HepG2 (cell line): ENCODE measurements around the gene MCC. TPM values are rescaled to one million over a fixed set of nuclear protein-coding genes. Genes with fewer than 3 reads are reported as not detected.

ENCODE experiments used
- CEBPB ChIP-seq: IDR thresholded peaks from 2 replicates; pipeline ENCODE4 v1.6.1; 2011; ENCODE audit warnings: low read depth, low read length, improper control_type of control experiment, borderline replicate concordance
- CEBPG ChIP-seq: IDR thresholded peaks from 2 replicates; pipeline ENCODE4 v1.6.1; 2016
- FOXA3 ChIP-seq: IDR thresholded peaks from 2 replicates; pipeline ENCODE4 v1.6.1; 2016; ENCODE audit warnings: missing genetic modification reagents, missing compliant biosample characterization
- FOXO1 ChIP-seq: sonication (generic); formaldehyde crosslinking; IDR thresholded peaks from 2 replicates; pipeline ENCODE4 v1.4.0; 2020; ENCODE audit warnings: missing genetic modification reagents
- GATAD2A ChIP-seq: IDR thresholded peaks from 2 replicates; pipeline ENCODE4 v1.6.1; 2016
- HOXA7 ChIP-seq: sonication (generic); formaldehyde crosslinking; IDR thresholded peaks from 2 replicates; pipeline ENCODE4 v1.8.1; 2022; ENCODE audit warnings: mild to moderate bottlenecking, missing genetic modification reagents, moderate library complexity
- KDM1A ChIP-seq: IDR thresholded peaks from 2 replicates; pipeline ENCODE4 v1.6.1; 2016; ENCODE audit warnings: missing compliant biosample characterization
- KDM5A ChIP-seq: fragments of 200-600 bp; sonication (generic); IDR thresholded peaks from 2 replicates; pipeline ENCODE4 v1.7.0; 2018; ENCODE audit warnings: antibody characterized with exemption, mild to moderate bottlenecking, low read length, borderline replicate concordance
- LCORL ChIP-seq, 2 experiments: fragments of 450-650 bp in 1 of 2; sonication (generic) in 1 of 2; formaldehyde crosslinking in 1 of 2; IDR thresholded peaks; 2 replicates each; pipeline versions ENCODE4 v1.5.0 to v1.6.1; 2017 to 2020; ENCODE audit warnings: antibody characterized with exemption in 1 of 2, missing genetic modification reagents in 1 of 2
- MATR3 ChIP-seq: sonication (generic); formaldehyde crosslinking; IDR thresholded peaks from 2 replicates; pipeline ENCODE4 v1.4.0; 2020; ENCODE audit warnings: missing genetic modification reagents
- MEIS1 ChIP-seq: sonication (generic); formaldehyde crosslinking; IDR thresholded peaks from 2 replicates; pipeline ENCODE4 v1.9.0; 2021; ENCODE audit warnings: mild to moderate bottlenecking, missing genetic modification reagents, moderate library complexity, borderline replicate concordance
- NCOA2 ChIP-seq: sonication (generic); formaldehyde crosslinking; IDR thresholded peaks from 2 replicates; pipeline ENCODE4 v1.8.0; 2022; ENCODE audit warnings: inconsistent platforms
- NCOR1 ChIP-seq: fragments of 200-600 bp; sonication (generic); IDR thresholded peaks from 2 replicates; pipeline ENCODE4 v1.7.0; 2017; ENCODE audit warnings: antibody characterized with exemption, low read length, borderline replicate concordance
- RCOR2 ChIP-seq: IDR thresholded peaks from 2 replicates; pipeline ENCODE4 v1.6.1; 2016; ENCODE audit warnings: missing biosample characterization, missing genetic modification reagents
- SMC3 ChIP-seq: IDR thresholded peaks from 2 replicates; pipeline ENCODE4 v1.6.1; 2011; ENCODE audit warnings: low read length, improper control_type of control experiment
- SMYD3 ChIP-seq: sonication (generic); formaldehyde crosslinking; IDR thresholded peaks from 2 replicates; pipeline ENCODE4 v1.8.1; 2023; ENCODE audit warnings: mild to moderate bottlenecking, missing genetic modification reagents
- ZBTB20 ChIP-seq: sonication (generic); formaldehyde crosslinking; IDR thresholded peaks from 2 replicates; pipeline ENCODE4 v1.8.1; 2023; ENCODE audit warnings: missing genetic modification reagents, low read depth, mild to moderate bottlenecking, borderline replicate concordance
- ZBTB42 ChIP-seq: sonication (generic); formaldehyde crosslinking; IDR thresholded peaks from 2 replicates; pipeline ENCODE4 v1.5.0; 2020; ENCODE audit warnings: mild to moderate bottlenecking, missing genetic modification reagents
- ZNF101 ChIP-seq: sonication (generic); formaldehyde crosslinking; IDR thresholded peaks from 2 replicates; pipeline ENCODE4 v1.4.0; 2020; ENCODE audit warnings: mild to moderate bottlenecking, low read depth, missing genetic modification reagents, borderline replicate concordance
- ZNF672 ChIP-seq: sonication (generic); formaldehyde crosslinking; IDR thresholded peaks from 2 replicates; pipeline ENCODE4 v1.8.1; 2022; ENCODE audit warnings: missing genetic modification reagents
- ZNF781 ChIP-seq: sonication (generic); formaldehyde crosslinking; IDR thresholded peaks from 2 replicates; pipeline ENCODE4 v1.5.1; 2020; ENCODE audit warnings: borderline replicate concordance, mild to moderate bottlenecking, missing genetic modification reagents; ENCODE audit errors: not compliant biosample characterization
- polyA plus RNA-seq, 8 experiments: library from polyadenylated mRNA; depleted of rRNA in 3 of 8; stranded (reverse) in 7 of 8; unstranded in 1 of 8; fragments of >200 nt; fragmentation: Illumina TruSeq in 4 of 8; extraction: Trizol in 4 of 8; gene quantifications; 2 replicates each; pipeline versions ENCODE4 v1.2.1 to v1.2.3, GENCODE V29; 2011 to 2016; ENCODE audit warnings: low read depth in 4 of 8, missing spikeins in 1 of 8, mixed read lengths in 1 of 8; ENCODE audit not compliant: insufficient read depth in 1 of 8
- total RNA-seq, 5 experiments: library from RNA; depleted of rRNA; stranded (reverse); fragments of >200 nt; fragmentation: Illumina TruSeq; extraction: Trizol; gene quantifications; 2 replicates each; pipeline ENCODE4 v1.2.3, GENCODE V29; 2016; ENCODE audit warnings: low read depth in 1 of 5
- TF ChIP-seq, protein P1 (sequence below): sonication (generic); formaldehyde crosslinking; IDR thresholded peaks from 2 replicates; pipeline ENCODE4 v1.4.0; 2020; ENCODE audit warnings: missing genetic modification reagents
- TF ChIP-seq, protein P2 (sequence below): sonication (generic); formaldehyde crosslinking; IDR thresholded peaks from 2 replicates; pipeline ENCODE4 v1.5.0; 2020; ENCODE audit warnings: mild to moderate bottlenecking, missing genetic modification reagents, moderate library complexity
- TF ChIP-seq, protein P3 (sequence below): IDR thresholded peaks from 2 replicates; pipeline ENCODE4 v1.6.1; 2016; ENCODE audit warnings: mild to moderate bottlenecking

Gene MCC
- total and polyA plus RNA-seq, 2 of the 13 experiments (the other 11 are each of a cell fraction or from before 2014, with no cell fraction given), result 0.55 to 2.4 TPM

DNA sequence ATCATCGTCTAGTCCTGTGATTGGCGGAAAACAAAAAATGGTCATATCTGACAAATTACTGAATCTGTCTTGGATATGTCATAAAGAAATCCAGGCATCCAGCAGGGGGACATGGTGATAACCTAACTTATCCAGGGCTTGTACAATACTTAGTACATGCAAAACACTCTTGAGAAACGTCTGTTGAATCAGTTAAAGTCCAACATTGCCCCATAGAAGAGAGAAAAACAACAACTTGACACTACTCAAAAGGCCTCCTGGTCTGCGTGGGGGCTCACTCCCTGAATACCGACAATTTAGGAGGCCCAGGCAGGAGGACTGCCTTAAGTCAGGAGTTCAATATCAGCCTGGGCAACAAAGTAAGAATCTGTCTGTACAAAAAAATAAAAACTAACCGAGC, 294.1 kb downstream of the MCC start (continued):
- TF ChIP-seq, protein P1, sequence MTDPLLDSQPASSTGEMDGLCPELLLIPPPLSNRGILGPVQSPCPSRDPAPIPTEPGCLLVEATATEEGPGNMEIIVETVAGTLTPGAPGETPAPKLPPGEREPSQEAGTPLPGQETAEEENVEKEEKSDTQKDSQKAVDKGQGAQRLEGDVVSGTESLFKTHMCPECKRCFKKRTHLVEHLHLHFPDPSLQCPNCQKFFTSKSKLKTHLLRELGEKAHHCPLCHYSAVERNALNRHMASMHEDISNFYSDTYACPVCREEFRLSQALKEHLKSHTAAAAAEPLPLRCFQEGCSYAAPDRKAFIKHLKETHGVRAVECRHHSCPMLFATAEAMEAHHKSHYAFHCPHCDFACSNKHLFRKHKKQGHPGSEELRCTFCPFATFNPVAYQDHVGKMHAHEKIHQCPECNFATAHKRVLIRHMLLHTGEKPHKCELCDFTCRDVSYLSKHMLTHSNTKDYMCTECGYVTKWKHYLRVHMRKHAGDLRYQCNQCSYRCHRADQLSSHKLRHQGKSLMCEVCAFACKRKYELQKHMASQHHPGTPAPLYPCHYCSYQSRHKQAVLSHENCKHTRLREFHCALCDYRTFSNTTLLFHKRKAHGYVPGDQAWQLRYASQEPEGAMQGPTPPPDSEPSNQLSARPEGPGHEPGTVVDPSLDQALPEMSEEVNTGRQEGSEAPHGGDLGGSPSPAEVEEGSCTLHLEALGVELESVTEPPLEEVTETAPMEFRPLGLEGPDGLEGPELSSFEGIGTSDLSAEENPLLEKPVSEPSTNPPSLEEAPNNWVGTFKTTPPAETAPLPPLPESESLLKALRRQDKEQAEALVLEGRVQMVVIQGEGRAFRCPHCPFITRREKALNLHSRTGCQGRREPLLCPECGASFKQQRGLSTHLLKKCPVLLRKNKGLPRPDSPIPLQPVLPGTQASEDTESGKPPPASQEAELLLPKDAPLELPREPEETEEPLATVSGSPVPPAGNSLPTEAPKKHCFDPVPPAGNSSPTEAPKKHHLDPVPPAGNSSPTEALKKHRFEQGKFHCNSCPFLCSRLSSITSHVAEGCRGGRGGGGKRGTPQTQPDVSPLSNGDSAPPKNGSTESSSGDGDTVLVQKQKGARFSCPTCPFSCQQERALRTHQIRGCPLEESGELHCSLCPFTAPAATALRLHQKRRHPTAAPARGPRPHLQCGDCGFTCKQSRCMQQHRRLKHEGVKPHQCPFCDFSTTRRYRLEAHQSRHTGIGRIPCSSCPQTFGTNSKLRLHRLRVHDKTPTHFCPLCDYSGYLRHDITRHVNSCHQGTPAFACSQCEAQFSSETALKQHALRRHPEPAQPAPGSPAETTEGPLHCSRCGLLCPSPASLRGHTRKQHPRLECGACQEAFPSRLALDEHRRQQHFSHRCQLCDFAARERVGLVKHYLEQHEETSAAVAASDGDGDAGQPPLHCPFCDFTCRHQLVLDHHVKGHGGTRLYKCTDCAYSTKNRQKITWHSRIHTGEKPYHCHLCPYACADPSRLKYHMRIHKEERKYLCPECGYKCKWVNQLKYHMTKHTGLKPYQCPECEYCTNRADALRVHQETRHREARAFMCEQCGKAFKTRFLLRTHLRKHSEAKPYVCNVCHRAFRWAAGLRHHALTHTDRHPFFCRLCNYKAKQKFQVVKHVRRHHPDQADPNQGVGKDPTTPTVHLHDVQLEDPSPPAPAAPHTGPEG, result no peak
- no peak for TF ChIP-seq KDM5A
- peak; percentile 25; the same call in 1 of the 2 replicates for TF ChIP-seq CEBPG (CRISPR knock-in tag)
- TF ChIP-seq ZNF101, result no peak
- no peak for TF ChIP-seq ZBTB20 (CRISPR knock-in tag)
- TF ChIP-seq NCOA2 (CRISPR knock-in tag), result no peak
- 0 out of 2 replicates have a peak, but pooled peaks have one; percentile 32 for TF ChIP-seq GATAD2A (CRISPR knock-in tag)
- peak; percentile 46; the same call in 1 of the 2 replicates for TF ChIP-seq NCOR1
- TF ChIP-seq, protein P2, sequence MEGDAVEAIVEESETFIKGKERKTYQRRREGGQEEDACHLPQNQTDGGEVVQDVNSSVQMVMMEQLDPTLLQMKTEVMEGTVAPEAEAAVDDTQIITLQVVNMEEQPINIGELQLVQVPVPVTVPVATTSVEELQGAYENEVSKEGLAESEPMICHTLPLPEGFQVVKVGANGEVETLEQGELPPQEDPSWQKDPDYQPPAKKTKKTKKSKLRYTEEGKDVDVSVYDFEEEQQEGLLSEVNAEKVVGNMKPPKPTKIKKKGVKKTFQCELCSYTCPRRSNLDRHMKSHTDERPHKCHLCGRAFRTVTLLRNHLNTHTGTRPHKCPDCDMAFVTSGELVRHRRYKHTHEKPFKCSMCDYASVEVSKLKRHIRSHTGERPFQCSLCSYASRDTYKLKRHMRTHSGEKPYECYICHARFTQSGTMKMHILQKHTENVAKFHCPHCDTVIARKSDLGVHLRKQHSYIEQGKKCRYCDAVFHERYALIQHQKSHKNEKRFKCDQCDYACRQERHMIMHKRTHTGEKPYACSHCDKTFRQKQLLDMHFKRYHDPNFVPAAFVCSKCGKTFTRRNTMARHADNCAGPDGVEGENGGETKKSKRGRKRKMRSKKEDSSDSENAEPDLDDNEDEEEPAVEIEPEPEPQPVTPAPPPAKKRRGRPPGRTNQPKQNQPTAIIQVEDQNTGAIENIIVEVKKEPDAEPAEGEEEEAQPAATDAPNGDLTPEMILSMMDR, result peak; percentile 19; the same call in 1 of the 2 replicates
- TF ChIP-seq MEIS1, result no peak
- 0 out of 2 replicates have a peak, but pooled peaks have one; percentile 24 for TF ChIP-seq FOXA3
- no peak for TF ChIP-seq ZNF672 (CRISPR knock-in tag)
- TF ChIP-seq, protein P3, sequence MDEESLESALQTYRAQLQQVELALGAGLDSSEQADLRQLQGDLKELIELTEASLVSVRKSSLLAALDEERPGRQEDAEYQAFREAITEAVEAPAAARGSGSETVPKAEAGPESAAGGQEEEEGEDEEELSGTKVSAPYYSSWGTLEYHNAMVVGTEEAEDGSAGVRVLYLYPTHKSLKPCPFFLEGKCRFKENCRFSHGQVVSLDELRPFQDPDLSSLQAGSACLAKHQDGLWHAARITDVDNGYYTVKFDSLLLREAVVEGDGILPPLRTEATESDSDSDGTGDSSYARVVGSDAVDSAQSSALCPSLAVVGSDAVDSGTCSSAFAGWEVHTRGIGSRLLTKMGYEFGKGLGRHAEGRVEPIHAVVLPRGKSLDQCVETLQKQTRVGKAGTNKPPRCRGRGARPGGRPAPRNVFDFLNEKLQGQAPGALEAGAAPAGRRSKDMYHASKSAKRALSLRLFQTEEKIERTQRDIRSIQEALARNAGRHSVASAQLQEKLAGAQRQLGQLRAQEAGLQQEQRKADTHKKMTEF (CRISPR knock-in tag), result no peak
- peak; percentile 41; the same call in 1 of the 2 replicates for TF ChIP-seq RCOR2
- TF ChIP-seq CEBPB, result peak; percentile 69; the same call in 1 of the 2 replicates
- no peak for TF ChIP-seq SMYD3
- peak; percentile 42; the same call in 1 of the 2 replicates for TF ChIP-seq SMC3
- peak; percentile 90 for TF ChIP-seq KDM1A (CRISPR knock-in tag)
- TF ChIP-seq HOXA7 (CRISPR knock-in tag), result no peak
- no peak for TF ChIP-seq ZNF781 (CRISPR knock-in tag)
- 0 out of 2 replicates have a peak, but pooled peaks have one; percentile 37 for TF ChIP-seq FOXO1 (CRISPR knock-in tag)
- no peak for TF ChIP-seq MATR3
- no peak for TF ChIP-seq ZBTB42 (CRISPR knock-in tag)
- TF ChIP-seq LCORL (IDR thresholded peaks at IDR 0.05), result no peak
- no peak for TF ChIP-seq LCORL (CRISPR knock-in tag; IDR thresholded peaks at IDR 0.05)
